Thoracic aorta (tissue), 2 donors: ENCODE data around the gene CD53. TPM values are rescaled to one million over a fixed set of nuclear protein-coding genes. Genes with fewer than 3 reads are reported as not detected.

Source experiments
- ATAC-seq: fragments of 150-250 bp; one replicate; pipeline ENCODE4 v1.8.0; 2017; ENCODE audit warnings: low read depth; ENCODE audit not compliant: insufficient number of reproducible peaks, low FRiP score
- DNase-seq: peaks from one replicate; pipeline ENCODE4 v3.0.0-alpha.2; 2020; ENCODE audit warnings: low spot score
- H3K27ac ChIP-seq, 2 donors: fragments of 200-600 bp; sonication (generic); 1 replicate in 1 of 2; 2 replicates in 1 of 2; pipeline ENCODE4 v1.5.1; 2016; ENCODE audit warnings: mild to moderate bottlenecking in 2 of 2, moderate library complexity in 2 of 2
- H3K27me3 ChIP-seq: fragments of 200-600 bp; sonication (generic); replicated peaks from 2 replicates; pipeline ENCODE4 v1.6.0; 2016; ENCODE audit warnings: mild to moderate bottlenecking; ENCODE audit not compliant: insufficient read depth
- H3K36me3 ChIP-seq: fragments of 200-600 bp; sonication (generic); one replicate; pipeline ENCODE4 v1.5.1; 2016
- H3K4me1 ChIP-seq, 2 donors: fragments of 200-600 bp; sonication (generic); 1 replicate in 1 of 2; 2 replicates in 1 of 2; pipeline versions ENCODE4 v1.5.1 to v1.6.0; 2016; ENCODE audit warnings: low read depth in 2 of 2, mild to moderate bottlenecking in 1 of 2; ENCODE audit not compliant: control insufficient read depth in 1 of 2
- H3K4me3 ChIP-seq: fragments of 200-600 bp; sonication (generic); 2 replicates; pipeline ENCODE4 v1.5.1; 2016; ENCODE audit warnings: mild to moderate bottlenecking
- H3K9me3 ChIP-seq: fragments of 200-600 bp; sonication (generic); 2 replicates; pipeline ENCODE4 v1.5.1; 2016
- CTCF ChIP-seq: fragments of 200-600 bp; sonication (generic); IDR thresholded peaks from one replicate; pipeline ENCODE4 v1.5.1; 2019; ENCODE audit warnings: antibody characterized with exemption
- total RNA-seq, 2 donors: library from RNA; depleted of rRNA; stranded (reverse); fragments of >200 nt; gene quantifications; one replicate each; pipeline versions ENCODE4 v1.1.0 to v1.2.3, GENCODE V29; 2016

The CD53 gene
- total RNA-seq, 2 donors from 2014 or later = 55.6 to 60.9 TPM

GRCh38 chr1:110916669-110917306 lies 43.8 kb downstream of the CD53 start:
- no peak for DNase-seq
- no peak overlapping the region for H3K4me3 ChIP-seq
- no peaks in the 10 kb centered on the region for H3K36me3 ChIP-seq
- no peaks in the 10 kb centered on the region for H3K4me1 ChIP-seq
- no peaks in the 10 kb centered on the region for H3K27me3 ChIP-seq
- H3K27ac ChIP-seq = no peak overlapping the region
- peaks cover 5% of the 10 kb centered on the region for H3K9me3 ChIP-seq
- no peak for ATAC-seq
- TF ChIP-seq CTCF = no peak

- H3K27me3 ChIP-seq = no peaks in the 10 kb centered on the region
- no peaks in the 10 kb centered on the region for H3K36me3 ChIP-seq
- H3K9me3 ChIP-seq = peaks cover under 1% of the 10 kb centered on the region
- TF ChIP-seq CTCF = no peak
- H3K27ac ChIP-seq = no peak overlapping the region
- no peak overlapping the region for H3K4me3 ChIP-seq
- ATAC-seq = no peak
- no peak for DNase-seq
- H3K4me1 ChIP-seq = no peaks in the 10 kb centered on the region
Measured at GRCh38 chr1:110918016-110918415, 45.1 kb downstream of the CD53 start.

- TF ChIP-seq CTCF = no peak
- DNase-seq (no peak), ATAC-seq (no peak)
- no peaks in the 10 kb centered on the region for H3K9me3 ChIP-seq
- H3K4me3 ChIP-seq = no peak overlapping the region
- H3K36me3 ChIP-seq = no peaks in the 10 kb centered on the region
- no peaks in the 10 kb centered on the region for H3K4me1 ChIP-seq
- H3K27ac ChIP-seq = no peak overlapping the region
- no peaks in the 10 kb centered on the region for H3K27me3 ChIP-seq
Measured at GRCh38 chr1:110921953-110922352, 49.0 kb downstream of the CD53 start.

GRCh38 chr1:110927484-110928075 lies 54.6 kb downstream of the CD53 start:
- H3K4me1 ChIP-seq = no peaks in the 10 kb centered on the region
- no peak overlapping the region for H3K4me3 ChIP-seq
- TF ChIP-seq CTCF = no peak
- peaks cover 11% of the 10 kb centered on the region for H3K9me3 ChIP-seq
- H3K27ac ChIP-seq = no peak overlapping the region
- no peaks in the 10 kb centered on the region for H3K27me3 ChIP-seq
- ATAC-seq (no peak), DNase-seq (no peak)
- H3K36me3 ChIP-seq = no peaks in the 10 kb centered on the region

GRCh38 chr1:110928191-110928590 lies 55.2 kb downstream of the CD53 start:
- ATAC-seq = no peak
- Histone ChIP-seq H3K4me1 (no peaks in the 10 kb centered on the region), H3K27me3 (no peaks in the 10 kb centered on the region), H3K36me3 (no peaks in the 10 kb centered on the region), H3K9me3 (peaks cover 13% of the 10 kb centered on the region), H3K4me3 (no peak overlapping the region), H3K27ac (no peak overlapping the region)
- TF ChIP-seq CTCF = no peak
- DNase-seq = no peak
